GM18951 (cell line): ENCODE data around the gene CD28.

Experiments
- POLR2A ChIP-seq: IDR thresholded peaks from 4 replicates; pipeline ENCODE4 v1.6.1; 2011; ENCODE audit warnings: mild to moderate bottlenecking; ENCODE audit not compliant: insufficient read length, insufficient read depth; ENCODE audit errors: extremely low read depth
- in situ Hi-C: fragments of 300-500 bp; cut with MboI; formaldehyde crosslinking; loops from one replicate; pipeline ENCODE4 v1.12.0; 2022; ENCODE audit warnings: low sequenced_read_pairs, mixed read lengths, inconsistent platforms; ENCODE audit not compliant: unreplicated experiment

The CD28 gene

DNA sequence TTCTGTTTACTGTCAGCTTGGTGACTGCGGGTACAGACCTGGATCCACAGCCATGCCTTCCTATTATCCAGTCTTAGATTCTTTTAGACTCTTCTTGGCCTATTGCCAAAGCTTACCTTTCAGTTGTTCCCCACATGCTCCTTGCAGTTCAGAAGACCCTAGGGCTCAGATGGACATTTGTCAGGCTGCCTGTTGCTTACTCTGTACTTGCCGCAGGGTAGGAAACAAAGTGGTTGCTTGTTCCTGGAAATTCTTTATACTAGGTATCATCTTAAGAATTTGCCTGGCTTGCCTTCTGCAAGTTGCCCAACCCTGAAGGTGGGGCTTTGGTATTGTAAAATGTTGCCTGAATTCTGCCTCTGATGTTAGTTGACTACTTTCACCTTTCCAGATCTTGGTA lies 24.4 kb downstream of the CD28 start:
- no peak for TF ChIP-seq POLR2A
- in situ Hi-C loops: no loop called here

DNA sequence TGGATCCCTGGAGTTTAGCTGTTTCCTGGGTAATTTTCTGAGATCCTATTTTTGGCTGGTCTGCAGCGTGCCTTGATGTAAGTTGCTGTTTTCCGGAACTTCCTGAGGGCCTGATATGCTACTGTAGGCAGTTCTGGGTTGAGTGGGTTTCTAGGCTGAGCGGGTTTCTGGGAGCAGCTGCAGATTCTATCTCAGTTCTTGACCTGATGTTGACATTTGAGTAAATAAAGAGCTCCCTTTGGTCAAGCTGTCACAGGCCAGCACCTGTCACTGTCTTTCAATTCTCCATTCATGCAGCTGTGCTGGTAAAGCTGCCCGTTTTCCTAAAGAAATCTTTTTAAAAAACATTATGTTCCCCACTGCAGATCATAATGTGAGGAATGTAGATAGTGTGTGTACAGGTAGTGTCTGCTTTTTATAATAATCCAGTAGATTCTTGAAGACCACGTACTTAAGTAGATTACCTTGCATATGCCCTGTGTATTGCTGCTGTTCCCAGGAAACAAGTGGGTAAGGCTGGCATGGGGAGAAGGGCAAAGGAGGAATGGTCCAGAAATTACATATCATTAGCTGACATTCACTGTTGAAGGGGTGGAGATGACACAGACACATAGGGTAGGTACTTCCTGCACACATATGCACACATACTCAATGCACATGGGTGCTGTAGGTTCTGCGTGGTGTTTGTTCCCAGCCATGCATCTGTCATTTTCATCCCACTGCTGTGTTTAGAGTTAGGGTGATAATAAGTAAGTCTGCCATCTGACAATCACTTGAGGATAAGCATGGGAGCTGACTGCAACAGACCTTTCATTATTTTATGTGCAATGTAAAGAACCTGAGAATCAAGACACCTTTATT lies 25.9 kb downstream of the CD28 start:
- no peak for TF ChIP-seq POLR2A
- in situ Hi-C loops: no loop called here

DNA sequence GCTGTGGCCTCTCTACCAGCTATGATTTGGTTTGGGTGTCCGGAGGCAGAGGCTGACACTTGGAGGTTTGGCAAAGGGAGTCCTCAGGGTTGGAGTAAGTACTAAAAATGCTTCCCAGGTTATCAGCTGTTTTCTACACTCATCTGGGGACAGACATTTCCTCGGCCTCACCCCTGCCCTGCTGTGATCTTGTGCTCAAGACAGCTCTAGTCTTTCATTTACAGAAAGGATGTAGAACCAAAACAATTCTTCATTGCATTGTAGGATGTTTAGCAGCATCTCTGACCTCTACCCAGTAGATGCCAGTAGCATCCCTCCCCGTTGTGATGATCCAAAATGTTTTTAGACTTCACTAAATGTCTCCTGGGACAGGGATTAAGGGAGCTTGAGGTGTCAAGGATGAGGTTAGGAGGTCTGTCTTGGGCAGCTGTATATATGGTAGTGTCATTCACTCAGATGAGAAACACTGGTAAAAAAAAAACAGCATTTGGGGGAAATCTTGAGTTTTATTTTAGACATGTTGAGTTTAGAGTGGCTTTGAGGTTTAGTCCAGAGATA lies 26.6 kb downstream of the CD28 start:
- TF ChIP-seq POLR2A: no peak
- in situ Hi-C loops: no loop called here

DNA sequence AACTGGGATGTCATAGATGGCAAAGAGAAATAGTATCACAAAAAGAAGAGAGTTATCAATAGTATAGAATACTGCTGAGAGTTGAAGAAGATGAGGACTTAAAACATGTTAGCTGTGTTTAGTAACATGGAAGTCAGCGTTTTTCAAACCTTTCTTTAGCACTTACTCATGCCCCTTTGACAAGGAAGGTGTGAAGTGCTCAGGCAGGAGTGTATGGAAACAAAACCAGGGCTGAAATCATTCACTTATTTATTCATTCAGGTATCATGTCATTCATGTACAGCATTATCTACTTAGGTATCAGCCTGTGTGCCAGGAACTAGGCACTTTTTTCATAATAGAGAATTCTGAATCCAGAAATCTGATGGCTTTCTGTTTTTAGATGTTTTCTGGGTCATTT lies 27.2 kb downstream of the CD28 start:
- in situ Hi-C loops: no loop called here
- no peak for TF ChIP-seq POLR2A

DNA sequence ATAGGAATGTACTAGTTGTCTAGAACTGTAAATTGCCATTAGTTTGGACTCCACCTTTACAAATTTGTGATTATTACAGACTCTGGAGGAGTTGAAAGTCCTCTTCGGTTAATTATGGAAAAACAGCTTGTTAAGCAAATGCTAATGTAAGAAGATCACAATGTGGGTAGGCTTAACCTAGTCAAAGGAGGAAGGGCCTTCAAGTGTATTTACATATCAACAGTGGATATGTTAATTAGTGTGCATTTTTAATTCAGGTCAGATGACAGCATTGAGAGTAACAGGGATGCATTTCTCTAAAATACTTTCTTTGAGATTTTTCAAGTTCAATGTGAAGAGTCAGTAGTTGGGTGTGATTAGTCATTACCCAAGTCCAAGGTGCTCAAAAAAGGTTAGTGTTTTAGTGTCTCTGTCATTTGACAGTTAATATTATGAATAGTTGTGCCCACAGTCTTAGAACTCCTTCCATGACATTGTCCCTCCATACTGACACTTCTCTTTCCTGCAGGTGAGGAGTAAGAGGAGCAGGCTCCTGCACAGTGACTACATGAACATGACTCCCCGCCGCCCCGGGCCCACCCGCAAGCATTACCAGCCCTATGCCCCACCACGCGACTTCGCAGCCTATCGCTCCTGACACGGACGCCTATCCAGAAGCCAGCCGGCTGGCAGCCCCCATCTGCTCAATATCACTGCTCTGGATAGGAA lies 28.0 kb downstream of the CD28 start:
- in situ Hi-C loops: no loop called here
- no peak for TF ChIP-seq POLR2A

DNA sequence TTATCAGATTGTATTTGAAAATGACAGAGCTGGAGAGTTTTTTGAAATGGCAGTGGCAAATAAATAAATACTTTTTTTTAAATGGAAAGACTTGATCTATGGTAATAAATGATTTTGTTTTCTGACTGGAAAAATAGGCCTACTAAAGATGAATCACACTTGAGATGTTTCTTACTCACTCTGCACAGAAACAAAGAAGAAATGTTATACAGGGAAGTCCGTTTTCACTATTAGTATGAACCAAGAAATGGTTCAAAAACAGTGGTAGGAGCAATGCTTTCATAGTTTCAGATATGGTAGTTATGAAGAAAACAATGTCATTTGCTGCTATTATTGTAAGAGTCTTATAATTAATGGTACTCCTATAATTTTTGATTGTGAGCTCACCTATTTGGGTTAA lies 30.9 kb downstream of the CD28 start:
- in situ Hi-C loops: no loop called here
- no peak for TF ChIP-seq POLR2A

DNA sequence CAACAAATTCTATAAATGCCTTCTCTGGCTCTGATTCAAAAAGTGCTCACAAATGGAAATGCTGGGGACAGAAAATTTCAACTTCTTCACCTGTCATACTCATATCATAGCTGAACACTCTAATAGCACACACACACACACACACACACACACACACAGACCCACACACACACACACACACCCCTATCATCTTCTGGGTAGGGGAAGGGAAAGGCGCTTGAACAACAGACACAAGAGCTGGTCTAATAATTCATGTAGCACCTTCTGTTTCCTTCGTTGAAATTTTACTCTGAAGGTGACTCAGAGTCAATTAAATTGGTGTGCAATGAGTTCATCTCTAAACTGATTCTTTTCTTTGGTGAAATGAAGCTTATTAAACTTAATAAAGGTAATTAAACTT lies 32.9 kb downstream of the CD28 start:
- in situ Hi-C loops: no loop called here
- no peak for TF ChIP-seq POLR2A

DNA sequence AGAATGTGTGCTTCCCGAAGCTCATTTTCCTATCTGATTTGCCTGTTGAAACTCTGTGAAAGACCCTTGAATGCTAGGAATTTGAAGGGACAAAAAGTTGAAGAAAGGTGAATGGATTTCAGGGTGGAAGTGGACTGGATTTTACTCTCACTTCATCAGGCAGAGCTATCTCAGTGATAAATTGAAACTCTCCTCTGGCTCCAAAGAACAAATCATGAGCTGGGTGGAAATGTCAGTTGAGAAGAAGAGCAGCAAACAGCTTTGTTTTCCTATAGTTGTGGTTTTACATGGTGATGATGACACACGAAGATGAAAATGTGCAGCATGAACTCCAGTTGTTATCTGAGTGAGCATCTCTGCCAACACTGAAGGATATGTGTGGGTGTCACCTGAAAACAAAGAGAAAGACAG lies 34.4 kb downstream of the CD28 start:
- in situ Hi-C loops: no loop called here
- TF ChIP-seq POLR2A: no peak

DNA sequence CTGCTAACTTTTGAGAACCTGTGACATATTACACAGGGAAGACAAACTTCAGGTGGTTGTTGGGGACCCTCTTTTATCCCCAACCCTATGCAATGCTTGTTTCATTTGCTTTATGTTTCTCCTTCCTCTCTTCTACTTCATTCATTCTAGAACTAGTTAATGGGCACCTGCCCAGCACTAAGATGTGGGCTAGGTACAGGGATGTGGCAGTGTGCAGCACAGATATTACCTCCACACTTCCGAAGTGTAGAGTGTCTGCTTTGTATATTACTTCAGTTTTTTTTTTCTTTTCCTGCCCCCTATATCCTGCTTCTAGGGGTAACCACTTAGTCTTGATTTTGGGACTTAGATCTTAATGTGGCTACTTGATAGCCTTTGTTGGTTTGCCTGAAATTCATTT lies 35.1 kb downstream of the CD28 start:
- TF ChIP-seq POLR2A: no peak
- in situ Hi-C loops: no loop called here

DNA sequence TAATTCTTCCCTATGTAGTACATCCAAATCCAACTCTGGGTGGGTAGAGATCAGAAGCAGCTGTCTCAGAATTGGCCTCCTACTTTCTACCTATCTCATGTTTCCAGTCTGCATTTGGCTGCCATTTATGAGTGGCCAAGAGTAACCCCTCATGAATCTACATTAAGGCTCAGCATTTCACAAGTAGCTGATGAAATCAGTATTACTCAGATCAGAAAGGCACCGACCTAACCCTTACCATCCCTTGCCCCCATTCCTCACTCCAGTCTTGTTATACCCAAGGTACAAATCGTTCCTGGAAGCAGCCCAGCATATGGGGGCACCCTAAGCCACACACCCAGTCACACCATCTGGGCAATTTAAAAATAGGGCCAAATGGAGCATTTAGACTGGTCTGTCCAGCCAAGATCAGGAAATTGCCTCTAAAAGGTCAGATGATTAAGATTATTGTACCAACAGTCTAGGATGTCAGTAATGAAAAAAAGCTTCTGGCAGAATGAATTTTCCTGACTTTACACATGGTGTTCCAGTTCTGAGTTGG lies 37.1 kb downstream of the CD28 start:
- no peak for TF ChIP-seq POLR2A
- in situ Hi-C loops: no loop called here

DNA sequence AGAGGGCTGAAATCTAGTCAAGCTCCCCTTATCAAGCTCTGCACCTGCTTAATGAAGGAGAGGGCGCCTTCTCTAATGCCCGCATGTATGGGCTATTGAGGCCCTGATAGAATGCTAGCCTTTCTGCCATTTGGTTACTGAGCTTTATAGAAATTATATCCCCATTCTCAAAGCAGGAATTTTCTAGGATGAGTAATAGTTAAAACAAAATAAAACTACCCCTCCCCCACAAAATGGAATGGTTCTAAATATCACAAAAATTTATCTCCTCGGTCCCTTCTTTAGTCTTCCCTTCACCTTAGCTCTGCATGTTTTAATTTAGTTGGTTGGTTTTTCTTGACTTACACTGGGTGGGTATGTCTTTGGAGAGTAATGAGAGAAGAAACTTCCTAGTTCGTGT lies 37.7 kb downstream of the CD28 start:
- no peak for TF ChIP-seq POLR2A
- in situ Hi-C loops: no loop called here

DNA sequence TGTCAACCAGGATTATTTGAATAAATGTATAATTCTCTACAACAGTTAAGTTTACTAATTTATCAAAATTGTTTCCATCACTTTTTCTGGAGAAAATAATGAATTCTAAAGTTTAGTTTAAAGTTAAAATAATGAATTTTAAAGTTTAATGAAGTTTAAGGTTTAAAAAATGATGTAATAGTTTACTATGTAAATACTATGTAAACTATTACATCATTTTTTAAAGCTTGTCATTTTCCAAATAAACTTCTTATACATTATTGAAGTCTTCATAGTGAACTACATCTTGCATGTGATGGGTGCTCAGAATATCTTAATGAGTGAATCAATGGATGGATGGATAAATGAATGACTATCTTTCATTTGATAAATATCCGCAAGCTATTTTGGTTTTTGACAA lies 38.8 kb downstream of the CD28 start:
- TF ChIP-seq POLR2A: no peak
- in situ Hi-C loops: no loop called here

DNA sequence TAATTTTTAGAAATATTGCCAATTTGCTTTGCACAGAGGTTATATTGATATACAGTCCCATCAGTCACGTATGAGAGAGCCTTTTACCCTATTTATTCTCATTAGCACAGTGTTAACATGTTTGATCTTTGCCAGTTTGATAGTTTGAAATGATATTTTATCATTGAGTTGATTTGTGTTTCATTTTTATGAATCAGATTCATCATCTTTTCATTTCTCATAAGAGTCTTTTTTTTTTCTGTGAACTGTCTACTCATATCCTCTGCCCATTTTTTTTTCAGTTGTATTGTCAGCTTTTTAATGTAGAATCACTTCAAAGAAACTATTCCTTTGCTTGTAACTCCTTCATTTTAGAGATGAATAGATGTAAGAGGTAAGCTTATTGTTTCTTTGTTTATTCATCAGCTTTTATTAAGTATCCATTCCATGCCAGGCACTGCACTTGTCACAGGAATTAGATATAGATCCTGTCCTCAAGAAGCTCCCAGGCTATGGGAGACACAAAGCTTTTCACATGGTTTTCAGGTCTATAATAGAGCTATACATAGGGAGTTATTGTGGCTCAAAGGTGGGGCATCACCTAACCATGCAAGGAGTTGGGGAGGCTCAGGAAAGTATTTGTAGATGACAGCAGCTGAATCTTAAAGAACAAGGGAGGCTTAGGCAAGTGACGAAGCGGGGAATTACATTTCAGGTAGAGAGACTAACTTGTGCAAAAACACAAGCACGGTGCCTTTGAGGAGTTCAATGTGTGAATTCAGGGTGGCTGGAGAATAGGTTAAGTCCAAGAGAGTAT lies 42.1 kb downstream of the CD28 start:
- no peak for TF ChIP-seq POLR2A
- in situ Hi-C loops: no loop called here
